Measurements from ENCODE around the gene IL15RA. TPM values are rescaled to one million over a fixed set of nuclear protein-coding genes. Genes with fewer than 3 reads are reported as not detected.

The IL15RA gene
- total RNA-seq, 1 donor from 2014 or later = not detected

DNA sequence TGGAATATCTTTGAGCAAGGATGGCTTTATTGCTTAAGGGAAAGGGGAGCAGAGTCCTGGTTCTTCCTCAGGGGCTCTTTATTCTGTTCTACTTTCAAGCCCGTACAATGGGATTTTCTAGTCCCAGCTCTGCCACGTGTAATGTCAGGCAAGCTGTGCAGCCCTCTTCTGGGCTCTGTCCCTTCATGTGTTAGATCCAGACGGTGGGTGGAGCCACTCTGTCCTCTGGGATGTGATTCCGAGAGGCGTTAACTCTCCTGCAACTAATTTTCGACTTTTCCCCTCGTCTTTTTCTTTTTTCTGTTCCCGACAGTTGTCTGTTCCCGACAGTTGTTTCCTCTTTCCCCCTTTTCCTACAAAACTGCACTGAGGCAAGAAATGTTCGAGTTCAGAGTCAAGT lies 52.5 kb downstream of the IL15RA start:
- no peak for DNase-seq (ENCODE audit: low spot score)
- H3K36me3 ChIP-seq = peaks cover 14% of the 10 kb centered on the region
- Mint-ChIP-seq H3K27ac (no peak overlapping the region), H3K36me3 (peaks cover 39% of the 10 kb centered on the region), H3K4me3 (no peak overlapping the region), H3K9me3 (no peaks in the 10 kb centered on the region), H3K27me3 (ENCODE audit: insufficient read depth, low read depth) (no peaks in the 10 kb centered on the region), H3K4me1 (no peaks in the 10 kb centered on the region)
- no peaks in the 10 kb centered on the region for H3K79me2 ChIP-seq (ENCODE audit: low read depth)
- H3K4me1 ChIP-seq = no peaks in the 10 kb centered on the region
- H3K27ac ChIP-seq = no peak overlapping the region
- TF ChIP-seq EZH2phosphoT487 (IDR thresholded peaks at IDR 0.05) (no peak), EZH2 (IDR thresholded peaks at IDR 0.05) (no peak)
- TF ChIP-seq, protein P1, sequence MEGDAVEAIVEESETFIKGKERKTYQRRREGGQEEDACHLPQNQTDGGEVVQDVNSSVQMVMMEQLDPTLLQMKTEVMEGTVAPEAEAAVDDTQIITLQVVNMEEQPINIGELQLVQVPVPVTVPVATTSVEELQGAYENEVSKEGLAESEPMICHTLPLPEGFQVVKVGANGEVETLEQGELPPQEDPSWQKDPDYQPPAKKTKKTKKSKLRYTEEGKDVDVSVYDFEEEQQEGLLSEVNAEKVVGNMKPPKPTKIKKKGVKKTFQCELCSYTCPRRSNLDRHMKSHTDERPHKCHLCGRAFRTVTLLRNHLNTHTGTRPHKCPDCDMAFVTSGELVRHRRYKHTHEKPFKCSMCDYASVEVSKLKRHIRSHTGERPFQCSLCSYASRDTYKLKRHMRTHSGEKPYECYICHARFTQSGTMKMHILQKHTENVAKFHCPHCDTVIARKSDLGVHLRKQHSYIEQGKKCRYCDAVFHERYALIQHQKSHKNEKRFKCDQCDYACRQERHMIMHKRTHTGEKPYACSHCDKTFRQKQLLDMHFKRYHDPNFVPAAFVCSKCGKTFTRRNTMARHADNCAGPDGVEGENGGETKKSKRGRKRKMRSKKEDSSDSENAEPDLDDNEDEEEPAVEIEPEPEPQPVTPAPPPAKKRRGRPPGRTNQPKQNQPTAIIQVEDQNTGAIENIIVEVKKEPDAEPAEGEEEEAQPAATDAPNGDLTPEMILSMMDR (IDR thresholded peaks at IDR 0.05) = no peak
- H3F3A ChIP-seq (ENCODE audit: low read depth) = no peaks in the 10 kb centered on the region
- no peaks in the 10 kb centered on the region for H4K20me1 ChIP-seq (ENCODE audit: low read depth)
- no peak overlapping the region for H2AFZ ChIP-seq (replicated peaks)
- H3K9ac ChIP-seq = no peak overlapping the region
- no peak overlapping the region for H3K4me2 ChIP-seq
- H3K9me3 ChIP-seq (ENCODE audit: low read depth) = no peaks in the 10 kb centered on the region
- H3K27me3 ChIP-seq = no peaks in the 10 kb centered on the region
- no peak overlapping the region for H3K4me3 ChIP-seq

DNA sequence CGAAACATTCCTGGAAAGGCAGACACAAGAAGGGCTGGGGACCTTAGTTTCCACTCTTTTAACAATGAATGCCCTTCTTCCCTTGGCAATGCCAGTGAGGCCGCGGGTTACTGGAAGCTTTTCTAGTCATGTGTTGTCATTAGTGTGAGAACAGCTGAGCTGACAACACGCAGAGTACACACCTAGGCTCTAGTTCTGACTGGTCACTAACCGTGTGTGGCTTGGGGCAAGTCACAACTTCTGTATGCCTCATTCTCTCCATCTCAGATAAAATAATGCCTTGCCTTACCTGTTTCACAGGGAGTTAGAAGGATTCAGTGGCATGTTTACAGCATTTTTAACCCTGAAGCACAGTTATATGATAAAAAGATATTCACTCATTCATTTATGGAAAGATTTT lies 55.6 kb downstream of the IL15RA start:
- Histone ChIP-seq H3K4me2 (no peak overlapping the region), H2AFZ (replicated peaks) (no peak overlapping the region), H3K9me3 (ENCODE audit: low read depth) (no peaks in the 10 kb centered on the region), H3K9ac (no peak overlapping the region), H3K79me2 (ENCODE audit: low read depth) (no peaks in the 10 kb centered on the region), H3K36me3 (peaks cover 5% of the 10 kb centered on the region), H3K27ac (no peak overlapping the region), H3K27me3 (no peaks in the 10 kb centered on the region), H3F3A (ENCODE audit: low read depth) (no peaks in the 10 kb centered on the region), H4K20me1 (ENCODE audit: low read depth) (no peaks in the 10 kb centered on the region), H3K4me3 (no peak overlapping the region), H3K4me1 (no peaks in the 10 kb centered on the region)
- DNase-seq (ENCODE audit: low spot score) = no peak
- TF ChIP-seq EZH2phosphoT487 (IDR thresholded peaks at IDR 0.05) (no peak), EZH2 (IDR thresholded peaks at IDR 0.05) (no peak)
- TF ChIP-seq, protein P1 (IDR thresholded peaks at IDR 0.05) = no peak
- H3K4me1 Mint-ChIP-seq = no peaks in the 10 kb centered on the region
- H3K4me3 Mint-ChIP-seq = no peak overlapping the region
- H3K27me3 Mint-ChIP-seq (ENCODE audit: insufficient read depth, low read depth) = peaks cover 2% of the 10 kb centered on the region
- peaks cover 36% of the 10 kb centered on the region for H3K36me3 Mint-ChIP-seq
- H3K27ac Mint-ChIP-seq = no peak overlapping the region
- H3K9me3 Mint-ChIP-seq = no peaks in the 10 kb centered on the region

DNA sequence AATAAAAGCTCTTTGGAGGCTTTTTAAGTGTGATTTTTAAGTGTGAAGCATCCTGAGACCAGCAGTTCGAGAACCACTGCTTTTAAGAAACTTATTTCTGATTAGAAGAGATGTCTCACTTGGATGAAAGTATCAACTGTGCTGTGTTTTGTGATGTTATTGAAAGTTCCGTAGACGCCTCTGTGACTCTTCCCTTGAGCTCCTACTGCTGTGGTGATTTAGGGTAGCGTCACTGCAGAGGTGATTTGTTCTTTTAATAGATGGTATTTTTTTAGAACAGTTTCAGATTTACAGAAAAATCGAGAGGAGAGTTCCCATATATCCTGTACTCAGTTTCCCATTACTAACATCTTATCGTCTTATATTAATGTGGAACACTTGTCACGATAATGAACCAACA lies 57.8 kb downstream of the IL15RA start:
- no peaks in the 10 kb centered on the region for H3K27me3 ChIP-seq
- DNase-seq (ENCODE audit: low spot score) = no peak
- H3K36me3 ChIP-seq = peaks cover 5% of the 10 kb centered on the region
- no peak overlapping the region for H2AFZ ChIP-seq (replicated peaks)
- no peak overlapping the region for H3K4me3 Mint-ChIP-seq
- H3K27ac Mint-ChIP-seq = no peak overlapping the region
- H3K4me1 ChIP-seq = no peaks in the 10 kb centered on the region
- no peaks in the 10 kb centered on the region for H3K79me2 ChIP-seq (ENCODE audit: low read depth)
- H3K9me3 ChIP-seq (ENCODE audit: low read depth) = no peaks in the 10 kb centered on the region
- no peak overlapping the region for H3K9ac ChIP-seq
- peaks cover 2% of the 10 kb centered on the region for H3K27me3 Mint-ChIP-seq (ENCODE audit: insufficient read depth, low read depth)
- no peak overlapping the region for H3K4me2 ChIP-seq
- no peaks in the 10 kb centered on the region for H3F3A ChIP-seq (ENCODE audit: low read depth)
- no peaks in the 10 kb centered on the region for H4K20me1 ChIP-seq (ENCODE audit: low read depth)
- H3K9me3 Mint-ChIP-seq = no peaks in the 10 kb centered on the region
- H3K36me3 Mint-ChIP-seq = peaks cover 42% of the 10 kb centered on the region
- H3K4me1 Mint-ChIP-seq = no peaks in the 10 kb centered on the region
- H3K27ac ChIP-seq = no peak overlapping the region
- H3K4me3 ChIP-seq = no peak overlapping the region
- TF ChIP-seq, protein P1 (IDR thresholded peaks at IDR 0.05) = no peak
- no peak for TF ChIP-seq EZH2 (IDR thresholded peaks at IDR 0.05)
- no peak for TF ChIP-seq EZH2phosphoT487 (IDR thresholded peaks at IDR 0.05)

Measured in neural progenitor cell (in vitro differentiated cells).